MM.1S (cell line): Measurements from ENCODE around the gene IFNG-AS1.

ENCODE experiments used
- CTCF ChIP-seq: fragments of 300-600 bp; sonication (generic); IDR thresholded peaks from 2 replicates; pipeline ENCODE4 v1.5.1; 2016; ENCODE audit warnings: antibody characterized with exemption, low read length, mixed read lengths
- EZH2 ChIP-seq: fragments of 300-600 bp; sonication (generic); optimal IDR thresholded peaks from 2 replicates; pipeline ENCODE3; 2017; ENCODE audit warnings: low read depth, mild to moderate bottlenecking, antibody characterized with exemption, low read length, mixed read lengths
- EZH2phosphoT487 ChIP-seq: fragments of 300-600 bp; sonication (generic); IDR thresholded peaks from 2 replicates; pipeline ENCODE4 v1.6.1; 2018; ENCODE audit warnings: antibody characterized with exemption, low read length

DNA sequence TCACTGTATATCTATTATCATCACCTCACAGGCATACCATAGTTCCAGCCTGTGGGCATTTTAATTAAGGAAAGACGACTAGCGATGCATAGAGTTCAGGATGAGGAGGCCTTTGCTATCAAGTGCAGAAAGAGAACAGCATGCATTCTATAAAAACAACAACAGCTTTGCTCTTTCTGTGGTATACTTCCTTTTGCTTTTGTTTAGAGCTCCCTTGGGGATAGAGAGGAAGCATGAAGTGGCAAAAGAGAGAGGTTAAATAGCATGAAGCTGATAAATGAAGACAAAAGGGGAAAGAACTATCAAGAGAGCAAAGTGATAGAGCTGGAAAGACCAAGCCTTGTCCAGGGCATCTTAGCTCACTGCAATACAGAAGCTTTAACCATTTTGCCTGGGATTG, 23.5 kb downstream of the IFNG-AS1 start:
- TF ChIP-seq CTCF, result no peak
- no peak for TF ChIP-seq EZH2phosphoT487
- TF ChIP-seq EZH2, result no peak
